Lung (tissue), 12 donors: ENCODE measurements around the gene ZFAND6. TPM values are rescaled to one million over a fixed set of nuclear protein-coding genes. Genes with fewer than 3 reads are reported as not detected.
"Not testable (repeated sequence)": the region's sequence is repeated elsewhere in the genome, so short reads cannot be mapped to it uniquely, and the experiment has no call there.

ENCODE experiments used
- ATAC-seq: fragments of 200-7000 bp; cut with Tn5 transposase; one replicate; pipeline ENCODE4 v1.9.1; 2020; ENCODE audit warnings: moderate number of reproducible peaks; ENCODE audit not compliant: insufficient read depth, low FRiP score
- DNase-seq, 3 donors: peaks; one replicate each; pipeline ENCODE4 v3.0.0-alpha.2; 2013 to 2017
- H3K27ac ChIP-seq, 2 donors: one replicate each; pipeline ENCODE4 v1.5.1; 2013; ENCODE audit warnings: mild to moderate bottlenecking in 2 of 2, moderate library complexity in 2 of 2, control low read depth in 1 of 2, inconsistent platforms in 1 of 2, low read depth in 1 of 2, low read length in 1 of 2
- H3K27me3 ChIP-seq, 3 donors: one replicate each; pipeline ENCODE4 v1.5.1; 2013; ENCODE audit warnings: low read length in 2 of 3; ENCODE audit not compliant: control insufficient read depth in 3 of 3, insufficient read depth in 3 of 3
- H3K36me3 ChIP-seq, 4 donors: one replicate each; pipeline ENCODE4 v1.5.1; 2013; ENCODE audit warnings: low read length in 4 of 4, mild to moderate bottlenecking in 1 of 4, moderate library complexity in 1 of 4; ENCODE audit not compliant: control insufficient read depth in 4 of 4, insufficient read depth in 4 of 4
- H3K4me1 ChIP-seq, 5 donors: one replicate each; pipeline ENCODE4 v1.5.1; 2013; ENCODE audit warnings: low read length in 5 of 5, mild to moderate bottlenecking in 2 of 5, moderate library complexity in 1 of 5; ENCODE audit not compliant: control insufficient read depth in 5 of 5, insufficient read depth in 5 of 5
- H3K4me3 ChIP-seq: one replicate; pipeline ENCODE4 v1.5.1; 2013; ENCODE audit warnings: mild to moderate bottlenecking, control low read depth, moderate library complexity
- H3K9ac ChIP-seq, 2 donors: one replicate each; pipeline ENCODE4 v1.5.1; 2013; ENCODE audit warnings: low read length in 2 of 2, control low read depth in 1 of 2; ENCODE audit not compliant: insufficient read depth in 1 of 2
- H3K9me3 ChIP-seq, 4 donors: one replicate each; pipeline ENCODE4 v1.5.1; 2013; ENCODE audit warnings: low read length in 3 of 4, mild to moderate bottlenecking in 1 of 4, moderate library complexity in 1 of 4; ENCODE audit not compliant: control insufficient read depth in 4 of 4, insufficient read depth in 3 of 4
- WGBS, 2 donors: extraction: QIAGEN DNeasy Blood & Tissue Kit; methylation state at CpG; one replicate each; pipeline ENCODE4 v1.1.7; 2013; 5-methylcytosine and 5-hydroxymethylcytosine counted together
- polyA plus RNA-seq, 2 donors: library from polyadenylated mRNA; stranded (reverse); fragments of 200-250 nt; gene quantifications; one replicate each; pipeline ENCODE4 v1.2.1, GENCODE V29; 2013
- total RNA-seq, 2 donors: library from RNA; depleted of rRNA in 1 of 2; stranded (reverse); fragments of >200 nt in 1 of 2; gene quantifications; one replicate each; pipeline ENCODE4 v1.2.1, GENCODE V29; 2014 to 2021
- TF ChIP-seq, protein P1 (sequence below): IDR thresholded peaks from 2 replicates; pipeline ENCODE4 v1.5.1; 2012; ENCODE audit warnings: mild to moderate bottlenecking; ENCODE audit errors: control extremely low read depth, extremely low read depth
- donor health status: control.
- donor health status: control.
- donor health status: Bipolar disorder and iron deficiency.
- donor health status: healthy.
- donor health status: DM: yes; HTN: yes; CAD: no.

The ZFAND6 gene
- total and polyA plus RNA-seq, 4 donors: 49.6 to 160 (median 81.4) TPM

GRCh38 chr15:80036071-80036470, 23.4 kb upstream of the ZFAND6 start:
- Histone ChIP-seq H3K36me3 (no peaks in the 10 kb centered on the region), H3K9me3 (peaks cover 0 to 1% (median 0%) of the 10 kb centered on the region in 4 donors), H3K4me3 (no peak overlapping the region), H3K9ac (no peak overlapping the region), H3K27me3 (no peaks in the 10 kb centered on the region), H3K4me1 (peaks cover 4 to 17% (median 7%) of the 10 kb centered on the region in 5 donors), H3K27ac (no peak overlapping the region)
- DNase-seq (no peak), ATAC-seq (no peak)
- TF ChIP-seq, protein P1, sequence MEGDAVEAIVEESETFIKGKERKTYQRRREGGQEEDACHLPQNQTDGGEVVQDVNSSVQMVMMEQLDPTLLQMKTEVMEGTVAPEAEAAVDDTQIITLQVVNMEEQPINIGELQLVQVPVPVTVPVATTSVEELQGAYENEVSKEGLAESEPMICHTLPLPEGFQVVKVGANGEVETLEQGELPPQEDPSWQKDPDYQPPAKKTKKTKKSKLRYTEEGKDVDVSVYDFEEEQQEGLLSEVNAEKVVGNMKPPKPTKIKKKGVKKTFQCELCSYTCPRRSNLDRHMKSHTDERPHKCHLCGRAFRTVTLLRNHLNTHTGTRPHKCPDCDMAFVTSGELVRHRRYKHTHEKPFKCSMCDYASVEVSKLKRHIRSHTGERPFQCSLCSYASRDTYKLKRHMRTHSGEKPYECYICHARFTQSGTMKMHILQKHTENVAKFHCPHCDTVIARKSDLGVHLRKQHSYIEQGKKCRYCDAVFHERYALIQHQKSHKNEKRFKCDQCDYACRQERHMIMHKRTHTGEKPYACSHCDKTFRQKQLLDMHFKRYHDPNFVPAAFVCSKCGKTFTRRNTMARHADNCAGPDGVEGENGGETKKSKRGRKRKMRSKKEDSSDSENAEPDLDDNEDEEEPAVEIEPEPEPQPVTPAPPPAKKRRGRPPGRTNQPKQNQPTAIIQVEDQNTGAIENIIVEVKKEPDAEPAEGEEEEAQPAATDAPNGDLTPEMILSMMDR: no peak
- 87 to 94% methylated on average over 1 of the region's 1 CpG for WGBS, 2 donors

GRCh38 chr15:80041494-80042253, 17.8 kb upstream of the ZFAND6 start:
- Histone ChIP-seq H3K9me3 (peaks cover 0 to 3% (median 0%) of the 10 kb centered on the region in 4 donors), H3K27ac (no peak overlapping the region), H3K4me1 (no peaks in the 10 kb centered on the region), H3K4me3 (no peak overlapping the region), H3K9ac (no peak overlapping the region), H3K27me3 (no peaks in the 10 kb centered on the region), H3K36me3 (no peaks in the 10 kb centered on the region)
- ATAC-seq: no peak
- TF ChIP-seq, protein P1: no peak
- peak in 1 of 3 donors; percentile 16 for DNase-seq
- WGBS, 2 donors: 72 to 90% methylated on average over 3 of the region's 3 CpGs

GRCh38 chr15:80042568-80042967, 16.9 kb upstream of the ZFAND6 start:
- TF ChIP-seq, protein P1: no peak
- ATAC-seq (no peak), DNase-seq (no peak)
- H3K27ac ChIP-seq: no peak overlapping the region
- no peaks in the 10 kb centered on the region for H3K36me3 ChIP-seq
- H3K27me3 ChIP-seq: no peaks in the 10 kb centered on the region
- no peak overlapping the region for H3K4me3 ChIP-seq
- H3K4me1 ChIP-seq: no peaks in the 10 kb centered on the region
- WGBS, 2 donors: 88 to 94% methylated on average over 1 of the region's 1 CpG
- peaks cover 0 to 2% (median 0%) of the 10 kb centered on the region in 4 donors for H3K9me3 ChIP-seq
- no peak overlapping the region for H3K9ac ChIP-seq

DNA sequence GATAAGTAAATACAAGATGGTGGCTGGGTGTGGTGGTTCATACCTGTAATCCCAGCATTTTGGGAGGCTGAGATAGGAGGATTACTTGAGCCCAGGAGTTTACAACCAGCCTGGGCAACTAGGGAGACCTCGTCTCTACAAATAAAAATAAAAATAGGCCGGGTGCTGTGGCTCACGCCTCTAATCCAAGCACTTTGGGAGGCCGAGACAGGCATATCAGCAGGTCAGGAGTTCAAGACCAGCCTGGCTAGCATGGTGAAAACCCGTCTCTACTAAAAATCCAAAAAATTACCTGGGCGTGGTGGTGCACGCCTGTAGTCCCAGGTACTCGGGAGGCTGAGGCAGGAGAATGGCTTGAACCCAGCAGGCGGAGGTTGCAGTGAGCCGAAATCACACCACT, 14.3 kb upstream of the ZFAND6 start:
- not testable (repeated sequence) for ATAC-seq, H3K9ac ChIP-seq
- WGBS, 2 donors: 98% methylated on average over 10 of the region's 10 CpGs

More for the DNA sequence above, 14.3 kb upstream of the ZFAND6 start:
- not testable (repeated sequence) for H3K4me1 ChIP-seq, H3K4me3 ChIP-seq, H3K27me3 ChIP-seq, H3K9me3 ChIP-seq, H3K36me3 ChIP-seq, H3K27ac ChIP-seq, DNase-seq
